Vagina (tissue), 2 donors: ENCODE measurements around the gene RFLNA.

Experiments
- CTCF ChIP-seq, 3 experiments: fragments of 450-650 bp in 2 of 3; fragments of 200-600 bp in 1 of 3; sonication (generic) in 1 of 3; IDR thresholded peaks; one replicate each; pipeline ENCODE4 v1.5.1; 2017 to 2019; ENCODE audit warnings: antibody characterized with exemption in 3 of 3, mild to moderate bottlenecking in 2 of 3, moderate library complexity in 2 of 3
- POLR2A ChIP-seq, 2 donors: fragments of 450-650 bp; IDR thresholded peaks; one replicate each; pipeline ENCODE4 v1.6.1; 2017; ENCODE audit warnings: antibody characterized with exemption in 2 of 2, mild to moderate bottlenecking in 2 of 2, moderate library complexity in 2 of 2

GRCh38 chr12:124282287-124282686 is 12.6 kb upstream of the RFLNA start:
- TF ChIP-seq CTCF (IDR thresholded peaks at IDR 0.05) (no peak), POLR2A (IDR thresholded peaks at IDR 0.05) (no peak)
